ENCODE measurements around the gene SRA1.

Gene SRA1

DNA sequence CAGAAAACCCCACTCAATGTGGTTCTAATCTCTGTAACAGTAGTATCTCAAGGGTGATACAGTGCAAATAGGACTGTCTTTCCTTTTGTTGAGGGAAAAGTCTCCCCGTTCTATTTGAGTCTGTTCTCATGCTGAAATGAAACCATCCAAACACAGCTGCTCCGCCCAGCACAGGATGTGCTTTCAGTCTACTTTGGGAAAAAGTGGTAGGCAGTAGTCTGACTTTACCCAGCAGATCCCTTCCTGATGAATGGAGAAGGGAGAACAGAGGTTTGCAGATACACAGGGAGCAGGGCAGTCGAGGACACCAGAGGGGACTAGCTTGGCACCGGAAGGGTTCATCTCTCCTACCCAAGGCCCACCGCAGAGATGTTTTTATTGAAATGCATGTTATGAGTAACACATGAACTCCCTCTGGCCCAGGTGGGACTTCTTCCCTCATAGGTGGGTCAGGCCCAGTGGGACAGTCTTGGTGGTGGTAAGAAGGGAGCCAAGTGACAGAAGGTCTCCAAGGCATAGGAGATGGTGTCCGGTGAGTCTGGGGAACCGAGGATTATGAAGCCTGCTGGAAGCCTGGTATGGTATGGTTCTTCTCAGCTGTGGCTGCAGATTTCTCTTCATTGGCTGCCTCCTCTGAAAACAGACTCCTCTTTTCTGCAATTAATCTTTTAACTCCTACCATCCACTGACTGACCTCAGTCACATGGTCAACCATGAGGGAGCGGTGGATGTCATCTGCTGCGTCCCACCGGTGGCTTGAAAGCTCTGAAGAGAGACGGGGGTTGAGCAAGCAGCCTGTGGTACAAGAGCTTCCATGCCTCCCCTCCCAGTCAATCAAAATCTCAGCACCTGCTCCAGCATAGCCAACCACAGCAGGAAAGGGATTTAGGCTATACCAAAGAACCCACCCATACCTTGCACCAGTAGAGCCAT is 6.9 kb downstream of the SRA1 start:
- no peak for DNase-seq (ENCODE audit: low read depth in 2 of 2)

DNA sequence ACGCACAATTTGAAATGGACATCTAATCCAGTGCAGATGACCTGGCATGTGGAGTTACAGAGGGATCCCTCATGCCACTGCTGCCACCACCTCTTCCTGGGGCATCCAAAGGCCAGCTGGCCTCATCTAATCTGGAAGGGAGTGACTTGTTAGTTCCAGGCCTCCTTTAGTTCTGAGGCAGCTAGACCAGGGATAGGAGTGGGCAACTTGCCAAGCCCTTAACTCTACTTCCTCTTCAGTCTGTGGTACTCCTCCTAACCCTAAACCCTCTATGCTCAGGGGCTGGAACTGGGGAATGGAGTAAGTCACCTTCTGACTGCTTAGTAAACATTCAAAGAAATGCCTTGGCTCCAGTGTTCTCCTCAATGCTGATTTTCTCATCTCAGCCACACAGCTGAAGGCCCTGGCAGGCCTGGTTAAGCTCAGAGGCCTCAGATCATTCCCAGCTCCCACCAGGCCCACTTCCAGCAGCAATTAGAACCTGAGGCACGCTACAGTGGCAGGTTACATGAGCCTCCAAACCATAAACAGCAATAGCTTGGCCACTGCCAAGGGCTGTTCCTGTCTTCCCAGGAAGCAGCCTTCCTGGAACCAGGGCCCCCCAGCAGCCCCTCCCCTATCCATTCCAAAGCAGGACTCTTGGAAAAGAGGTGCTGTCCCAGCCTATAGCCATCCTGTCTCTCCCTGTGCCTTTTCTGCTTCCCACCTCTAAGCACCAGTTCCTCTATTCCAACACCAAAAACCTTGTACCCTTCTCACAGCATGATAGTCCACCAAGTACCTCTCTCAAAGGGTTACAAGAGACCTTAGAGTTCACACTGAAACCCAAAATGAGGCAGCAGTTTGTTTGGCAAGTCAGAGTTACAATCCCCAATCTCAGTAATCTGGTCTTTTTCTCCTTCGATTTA is 7.8 kb downstream of the SRA1 start:
- no peak for DNase-seq (ENCODE audit: low read depth in 2 of 2)

DNA sequence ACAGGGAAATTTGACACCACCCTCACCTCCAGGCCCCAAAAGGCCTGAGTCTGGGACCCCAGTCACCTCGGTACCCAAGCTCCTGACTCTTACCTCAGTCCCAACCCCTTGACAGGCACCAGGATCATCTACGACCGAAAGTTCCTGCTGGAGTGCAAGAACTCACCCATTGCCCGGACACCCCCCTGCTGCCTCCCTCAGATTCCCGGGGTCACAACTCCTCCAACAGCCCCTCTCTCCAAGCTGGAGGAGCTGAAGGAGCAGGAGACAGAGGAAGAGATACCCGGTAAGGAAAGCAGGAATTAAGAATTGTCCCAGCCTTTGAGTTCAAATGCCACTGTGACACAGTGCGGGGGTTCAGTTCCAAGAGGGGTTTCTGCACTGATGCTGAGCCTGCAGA is 8.5 kb downstream of the SRA1 start:
- no peak for DNase-seq (ENCODE audit: low read depth in 2 of 2)

DNA sequence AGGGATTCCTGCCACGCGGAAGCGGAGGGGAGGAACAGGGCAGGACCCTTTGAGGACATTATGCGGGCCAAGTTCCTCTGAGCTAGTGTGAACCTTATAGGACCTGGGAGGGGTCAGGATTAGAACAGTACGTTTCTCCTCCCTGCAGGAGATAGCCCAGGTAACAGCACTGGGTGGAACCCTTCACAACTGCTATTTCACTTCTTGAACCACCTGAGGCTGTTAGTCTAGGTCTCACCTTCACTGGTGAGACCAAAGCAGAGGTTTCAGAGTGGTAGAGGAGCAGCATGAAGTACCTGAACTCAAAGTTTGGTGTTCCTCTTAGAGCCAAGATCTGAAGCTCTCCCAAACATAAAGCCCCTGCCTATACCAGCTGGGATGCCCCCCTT is 9.0 kb downstream of the SRA1 start:
- DNase-seq (ENCODE audit: low read depth in 2 of 2) = no peak

DNA sequence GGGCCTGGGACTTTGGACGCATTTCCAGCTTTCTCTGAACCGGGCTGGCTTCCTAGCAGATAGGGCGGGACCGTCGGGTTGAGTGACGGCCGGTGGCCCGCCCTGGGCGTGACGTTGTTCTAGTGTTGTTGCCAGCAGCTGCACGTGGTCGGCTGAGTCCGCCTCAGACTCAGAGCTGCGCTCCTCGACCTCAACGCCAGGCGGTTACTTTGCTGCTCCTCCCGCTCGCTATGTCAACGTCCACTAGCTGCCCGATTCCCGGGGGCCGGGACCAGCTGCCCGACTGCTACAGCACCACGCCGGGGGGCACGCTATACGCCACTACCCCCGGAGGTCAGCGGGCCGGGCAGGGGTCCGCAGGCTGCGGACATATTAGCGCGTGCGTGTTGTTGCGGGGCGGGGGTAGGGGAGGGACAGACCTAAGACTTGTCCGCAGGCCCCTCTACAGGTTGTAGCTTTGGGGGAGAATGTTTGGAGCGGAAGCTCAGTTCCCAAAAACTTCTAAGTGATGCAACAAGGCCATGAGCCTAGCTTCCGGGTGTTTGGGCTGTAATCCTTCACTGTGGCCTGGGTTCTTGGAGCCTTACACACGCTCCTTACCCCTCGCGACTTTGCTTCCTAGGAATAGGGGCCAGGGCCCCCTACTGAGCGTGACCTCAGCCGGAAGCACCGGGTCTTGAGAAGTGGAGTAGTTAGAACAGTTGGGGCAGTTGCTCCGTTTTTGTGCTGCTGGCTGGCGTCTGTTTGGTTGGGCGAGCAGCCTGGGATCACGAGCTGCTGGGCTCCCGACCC is 9.6 kb downstream of the SRA1 start, which contains the start of gene EIF4EBP3:
EIF4EBP3 (plus strand) TSS at position 155 of the 792 bp plus-strand sequence; CDS start at position 231, 76 bp downstream.
- DNase-seq (ENCODE audit: low read depth in 2 of 2) = peak; percentile 49 to 64

DNA sequence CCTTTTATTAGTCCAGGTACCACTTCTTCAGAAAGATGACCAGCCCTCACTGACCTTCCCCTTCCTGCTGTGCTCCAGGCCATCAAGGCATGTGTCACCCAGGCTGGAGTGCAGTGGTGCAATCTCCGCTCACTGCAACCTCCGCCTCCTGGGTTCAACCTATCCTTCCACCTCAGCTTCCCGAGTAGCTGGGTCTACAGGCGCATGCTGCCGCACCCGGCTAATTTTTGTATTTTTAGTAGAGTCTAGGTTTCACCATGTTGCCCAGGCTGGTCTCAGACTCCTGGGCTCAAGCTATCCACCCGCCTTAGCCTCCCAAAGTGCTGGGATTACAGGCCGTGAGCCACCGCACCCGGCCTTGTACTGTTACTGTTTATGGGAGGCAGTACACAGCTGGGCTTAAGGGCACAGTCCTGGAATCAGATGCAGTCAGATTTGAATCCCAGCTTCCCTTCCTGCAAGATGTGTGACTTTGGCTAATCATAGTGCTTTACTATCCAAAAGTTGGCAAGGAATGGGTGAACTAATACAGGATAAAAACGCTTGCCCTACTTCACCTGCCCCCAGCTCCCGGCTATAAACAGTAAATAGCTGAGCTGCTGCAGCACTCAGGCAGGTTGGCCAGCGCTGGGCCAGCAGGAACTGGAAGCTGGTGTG is 10.3 kb downstream of the SRA1 start:
- DNase-seq (ENCODE audit: low read depth in 2 of 2) = no peak

GRCh38 chr5:140545606-140546005 is 11.7 kb downstream of the SRA1 start:
- DNase-seq (ENCODE audit: low read depth in 2 of 2) = no peak

DNA sequence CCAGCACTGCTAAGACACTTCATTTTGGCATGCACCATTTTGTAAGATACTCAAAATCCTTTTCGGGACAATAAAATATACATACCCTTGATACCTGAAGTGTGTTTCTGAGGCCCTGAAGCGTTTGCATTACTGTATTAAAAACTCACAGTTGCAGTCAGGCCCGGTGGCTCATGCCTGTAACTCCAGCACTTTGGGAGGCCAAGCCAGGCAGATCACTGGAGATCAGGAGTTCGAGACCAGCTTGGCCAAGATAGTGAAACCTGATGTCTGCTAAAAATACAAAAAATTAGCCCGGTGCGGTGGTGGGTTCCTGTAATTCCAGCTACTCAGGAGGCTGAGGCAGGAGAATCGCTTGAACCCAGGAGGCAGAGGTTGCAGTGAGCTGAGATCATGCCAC is 12.3 kb downstream of the SRA1 start:
- DNase-seq (ENCODE audit: low read depth in 2 of 2) = no peak

GRCh38 chr5:140542972-140543371 is 14.3 kb downstream of the SRA1 start:
- DNase-seq (ENCODE audit: low read depth in 2 of 2) = no peak

- no peak for DNase-seq (ENCODE audit: low read depth in 2 of 2)
These were observed 17.0 kb downstream of the SRA1 start for GRCh38 chr5:140540227-140540626.

- no peak for DNase-seq (ENCODE audit: low read depth in 2 of 2)
These were observed 33.3 kb downstream of the SRA1 start for GRCh38 chr5:140524003-140524402.

DNA sequence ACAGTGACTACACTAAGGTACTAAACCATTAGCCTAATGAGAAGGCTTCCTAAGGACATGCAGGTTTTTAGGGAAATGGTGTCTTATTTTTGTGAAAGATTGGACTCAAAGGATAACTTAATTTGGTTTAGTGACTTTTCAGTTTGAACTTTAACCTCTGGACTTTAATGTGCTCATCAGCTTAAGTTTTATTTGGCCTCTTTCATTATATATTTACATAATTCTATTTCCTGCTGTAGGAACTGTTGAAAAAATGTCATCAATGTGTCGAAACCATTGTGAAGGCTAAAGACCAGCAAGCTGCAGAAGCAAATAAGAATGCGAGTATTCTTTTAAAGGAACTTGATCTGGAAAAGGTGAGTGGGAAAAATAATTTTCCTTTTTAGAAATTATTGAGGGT is 44.1 kb downstream of the SRA1 start:
- DNase-seq (ENCODE audit: low read depth in 2 of 2) = no peak

DNA sequence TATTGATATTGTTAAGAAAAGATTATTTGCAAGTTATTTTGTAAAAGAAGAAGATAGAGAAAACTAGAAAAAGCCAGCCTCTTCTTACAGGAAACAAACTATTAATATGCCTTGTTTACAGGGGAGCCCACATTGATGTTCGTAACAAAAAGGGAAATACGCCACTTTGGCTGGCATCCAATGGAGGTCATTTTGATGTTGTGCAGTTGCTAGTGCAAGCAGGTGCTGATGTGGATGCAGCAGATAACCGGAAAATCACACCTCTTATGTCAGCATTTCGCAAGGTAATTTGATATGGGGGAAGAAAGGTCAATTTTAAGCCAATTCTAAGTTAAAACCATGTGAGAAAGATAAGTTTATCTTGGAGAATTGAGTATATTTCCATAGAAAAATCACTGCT is 47.4 kb downstream of the SRA1 start:
- DNase-seq (ENCODE audit: low read depth in 2 of 2) = no peak

- no peak for DNase-seq (ENCODE audit: low read depth in 2 of 2)
These were observed 54.4 kb downstream of the SRA1 start for GRCh38 chr5:140502834-140503233.
